HG02571 (cell line): ENCODE data around the gene MOK.

ENCODE experiments used
- ATAC-seq: cut with Tn5 transposase; IDR thresholded peaks from one replicate; pipeline ENCODE4 v1.9.1; 2021; ENCODE audit warnings: mild to moderate bottlenecking, moderate library complexity; ENCODE audit not compliant: unreplicated experiment

MOK gene

DNA sequence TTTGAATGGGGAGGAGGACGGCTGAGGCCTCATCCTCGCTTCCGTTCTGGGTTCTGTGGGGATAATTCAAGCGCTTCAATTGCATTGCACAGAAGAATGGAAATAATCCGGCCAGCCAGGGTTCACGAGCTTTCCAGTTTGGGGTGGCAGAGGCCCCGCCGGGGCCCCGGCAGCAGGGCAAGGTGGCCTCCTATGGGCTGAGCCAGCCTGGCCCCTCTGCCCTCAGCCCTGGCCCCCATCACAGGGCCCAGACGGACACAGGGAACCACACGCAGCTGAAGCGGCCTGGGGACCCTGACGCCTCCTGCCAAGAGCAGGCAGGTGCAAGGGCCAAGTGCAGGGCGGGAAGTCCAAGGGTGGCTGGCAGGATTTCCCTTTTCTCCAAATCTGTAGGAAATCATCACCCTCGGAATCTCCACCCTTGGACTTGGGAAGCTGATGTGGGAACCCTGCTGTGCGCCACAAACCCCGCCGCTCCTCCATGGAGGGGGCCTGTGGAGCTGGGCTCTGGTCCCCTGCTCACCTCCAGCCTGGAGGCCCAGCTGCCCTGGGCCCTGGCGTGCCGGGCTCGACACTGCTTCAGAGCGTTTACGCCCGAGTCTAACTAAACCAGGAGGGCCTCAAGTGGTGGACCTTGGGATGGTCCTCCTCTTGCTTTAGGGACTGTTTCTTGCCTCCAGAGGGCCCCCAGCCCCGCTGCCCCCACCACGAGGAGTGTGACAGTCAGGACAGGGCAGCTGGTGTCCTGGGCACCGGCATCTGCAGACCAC, 78.4 kb downstream of the MOK start:
- ATAC-seq = no peak

DNA sequence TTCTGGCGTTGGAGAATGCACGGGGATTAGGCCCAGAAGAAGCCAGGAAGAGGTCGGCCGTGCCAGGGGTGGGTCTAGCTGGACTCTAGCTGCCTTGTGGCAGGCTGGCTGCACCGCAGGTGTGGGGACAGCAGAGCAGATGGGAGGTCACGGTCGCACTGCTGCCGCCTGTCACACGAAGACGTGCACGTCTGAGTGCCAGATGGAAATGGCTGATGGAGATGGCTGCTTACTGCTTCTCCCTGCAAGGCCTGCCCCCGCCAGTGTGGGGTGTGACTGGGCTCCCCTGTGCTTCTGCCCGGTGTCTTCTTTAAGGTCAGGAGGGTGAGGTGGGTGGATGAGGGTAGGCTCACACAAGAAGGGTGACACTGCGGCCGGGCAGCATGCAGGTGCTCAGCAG, 79.0 kb downstream of the MOK start:
- no peak for ATAC-seq

DNA sequence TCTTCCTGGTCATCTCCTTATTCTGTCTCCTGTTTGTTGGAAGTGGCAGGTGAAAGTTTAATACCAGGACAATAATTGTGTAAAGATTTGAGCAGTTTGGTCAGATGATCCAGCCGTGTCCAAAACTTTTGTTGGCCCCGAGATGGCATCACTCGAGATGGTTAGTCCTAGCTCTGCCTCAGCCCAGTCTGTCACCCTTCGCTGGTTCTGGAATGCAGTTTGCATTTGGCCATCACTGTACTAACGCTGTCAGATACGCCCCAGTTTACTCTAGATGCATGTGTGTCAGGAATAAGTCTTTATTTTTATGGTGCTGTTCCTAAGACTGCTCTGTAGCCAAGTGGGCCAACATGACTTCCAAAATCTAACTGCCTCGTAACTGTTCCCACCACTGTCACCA, 79.6 kb downstream of the MOK start:
- ATAC-seq = no peak

DNA sequence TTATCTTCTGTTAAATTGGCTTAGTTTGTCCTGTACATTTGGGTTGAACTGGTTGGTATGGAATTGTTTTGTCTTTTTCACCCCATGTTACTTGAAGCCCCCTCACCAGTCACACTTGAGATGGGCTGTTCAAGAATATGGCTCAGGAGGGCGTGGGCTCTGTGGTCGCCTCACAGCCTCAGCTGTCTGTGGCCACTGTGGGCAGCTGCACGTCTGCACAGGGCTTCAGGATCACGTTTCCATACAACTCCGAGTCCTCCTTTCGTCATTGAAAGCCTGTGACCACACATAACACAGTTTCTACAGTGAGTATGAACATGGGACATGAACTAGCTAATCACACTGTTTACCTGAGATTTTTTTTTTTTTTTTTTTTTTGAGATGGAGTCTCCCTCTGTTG, 81.3 kb downstream of the MOK start:
- no peak for ATAC-seq

DNA sequence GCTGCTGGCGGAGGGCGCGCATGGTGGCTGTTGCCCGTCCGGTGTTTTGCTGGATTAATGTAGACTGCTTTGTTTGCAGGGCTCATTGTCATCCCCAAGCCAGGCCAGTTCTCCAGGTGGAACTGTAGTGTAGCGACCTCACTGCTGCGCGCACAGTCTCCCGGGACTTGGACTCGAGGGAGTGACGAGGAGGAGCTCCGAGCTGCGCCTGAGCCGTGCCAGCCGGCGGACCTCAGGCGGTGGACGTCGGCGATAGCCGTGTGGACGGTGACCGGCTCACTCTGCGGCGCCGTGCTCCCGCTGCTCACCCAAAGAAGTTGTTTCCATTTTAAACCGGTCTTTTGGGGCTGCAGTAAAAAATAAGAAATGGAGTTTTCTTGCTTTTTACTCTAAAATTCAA, 82.2 kb downstream of the MOK start:
- no peak for ATAC-seq

DNA sequence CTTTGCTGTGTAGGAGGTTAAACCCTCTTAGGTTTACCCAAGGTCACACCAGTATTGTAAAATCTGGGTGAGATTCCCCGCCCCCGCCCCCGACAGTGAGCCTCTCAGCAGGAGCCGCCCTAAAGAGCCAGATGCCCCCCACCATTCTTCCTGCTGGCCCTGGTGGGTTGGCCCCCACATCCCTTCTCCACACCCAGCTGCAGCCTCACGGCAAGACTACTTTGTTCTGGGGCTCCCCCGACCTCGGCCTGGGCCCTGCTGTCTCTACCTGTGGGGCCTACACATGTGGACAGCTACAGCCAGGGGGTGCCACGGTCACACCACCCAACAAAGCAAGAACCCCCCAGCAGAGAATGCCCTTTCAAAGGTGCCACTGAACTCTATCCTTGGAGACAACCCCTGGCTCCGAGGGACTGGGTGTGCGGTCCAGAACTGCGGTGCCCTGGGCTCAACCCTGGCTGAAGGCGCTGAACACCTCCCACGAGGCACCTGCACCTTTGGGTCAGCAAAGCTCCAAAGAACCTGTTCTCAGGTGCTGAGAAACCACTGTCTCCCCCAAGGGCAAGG, 82.9 kb downstream of the MOK start:
- no peak for ATAC-seq

DNA sequence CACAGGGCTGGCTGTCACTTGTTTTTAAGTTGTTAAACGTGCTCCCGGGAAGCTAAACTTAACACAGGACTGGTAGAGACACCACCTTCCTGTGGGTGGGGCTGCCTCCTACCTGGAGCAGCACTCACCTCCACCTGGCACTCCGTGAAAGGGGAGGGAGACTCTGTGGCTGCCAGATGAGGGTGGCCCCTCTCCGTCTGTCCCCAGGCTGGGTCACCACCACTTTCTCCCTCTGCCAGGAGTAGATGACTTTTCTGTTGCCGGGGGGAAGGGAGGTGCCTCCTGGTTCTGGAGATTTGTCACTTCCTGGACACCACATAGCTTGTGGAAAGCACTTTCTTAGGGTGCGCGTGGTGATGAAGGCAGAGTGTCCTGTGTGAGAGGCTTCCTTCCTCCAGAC, 83.9 kb downstream of the MOK start:
- ATAC-seq = no peak

DNA sequence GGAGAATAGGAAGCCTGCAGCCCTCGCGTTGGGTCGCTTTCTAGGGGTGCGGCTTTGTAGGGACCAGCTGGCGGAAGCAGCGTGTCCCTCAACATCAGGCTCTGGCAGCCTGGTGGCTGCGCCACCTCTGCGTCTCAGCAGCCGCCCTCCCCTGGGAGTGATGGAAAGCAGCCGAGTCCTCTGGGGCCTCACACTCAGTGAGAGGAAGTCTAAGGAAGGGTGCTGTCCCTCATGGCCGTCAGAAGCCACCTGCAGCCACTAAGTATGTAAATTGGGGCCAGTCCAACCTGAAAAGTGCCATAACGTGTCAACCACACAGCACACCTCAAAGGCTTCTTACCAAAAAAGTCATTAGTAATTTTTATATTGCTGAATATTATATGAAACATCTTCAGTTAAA, 84.9 kb downstream of the MOK start:
- ATAC-seq = peak; percentile 87

DNA sequence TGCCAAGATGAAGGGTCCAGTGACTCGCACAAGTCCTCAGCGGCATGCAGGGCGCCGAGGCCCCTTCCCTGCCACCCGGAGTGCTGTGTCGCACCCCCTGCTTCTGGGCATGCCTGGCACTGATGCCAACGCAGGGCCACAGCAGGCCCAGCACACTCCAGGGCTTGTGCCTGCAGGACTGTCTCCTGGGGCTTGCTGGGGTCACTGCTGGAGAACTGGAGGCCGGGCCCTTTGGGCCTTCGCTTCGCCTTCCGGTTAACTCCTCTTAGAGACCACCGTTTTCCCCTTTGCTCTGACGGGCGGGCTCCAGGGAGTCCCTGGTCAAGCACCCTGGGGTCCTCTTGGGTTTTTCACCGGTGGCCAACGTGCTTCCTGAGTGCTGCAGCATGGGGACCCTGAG, 85.6 kb downstream of the MOK start:
- ATAC-seq = no peak

DNA sequence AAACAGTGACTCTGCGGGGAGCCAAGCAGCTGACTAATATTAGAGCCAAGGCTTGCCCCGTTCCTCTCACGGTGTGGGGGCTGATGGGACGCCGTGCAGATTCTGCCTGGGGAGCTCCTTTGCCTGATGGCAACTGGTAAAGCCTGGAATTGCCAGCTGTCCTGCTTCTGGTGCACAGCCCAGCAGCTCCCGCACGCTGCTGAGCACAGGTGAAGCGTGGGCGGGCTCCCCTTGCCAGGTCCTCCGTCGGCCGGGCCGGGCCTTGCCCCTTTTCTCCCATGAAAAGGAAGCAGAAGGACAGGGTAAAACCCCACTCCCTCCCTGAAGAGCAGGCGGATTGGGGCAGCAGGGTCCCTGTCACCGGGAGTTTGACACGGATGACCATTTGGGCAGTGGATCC, 86.3 kb downstream of the MOK start:
- no peak for ATAC-seq

DNA sequence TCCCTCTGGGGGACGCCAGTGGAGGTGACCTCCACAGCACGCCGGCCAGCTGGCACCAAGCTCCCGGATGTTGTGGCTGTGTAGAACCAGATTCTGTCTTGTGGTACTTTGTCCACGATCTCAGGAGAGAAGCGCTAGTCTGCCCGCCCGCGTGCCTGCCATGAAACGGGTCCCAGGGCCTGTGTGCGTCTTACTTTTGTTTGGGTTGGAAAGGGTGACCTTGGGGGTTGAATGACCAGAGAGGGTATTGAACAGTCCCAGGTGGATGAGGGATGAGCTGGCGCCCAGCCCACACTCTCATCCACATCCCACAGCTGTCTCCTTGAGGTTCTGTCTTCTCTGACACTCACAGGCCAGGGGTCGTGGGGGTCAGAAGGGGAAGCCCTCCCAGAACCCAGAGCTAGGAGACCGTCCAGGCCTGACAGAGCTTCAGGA, 87.0 kb downstream of the MOK start:
- no peak for ATAC-seq

DNA sequence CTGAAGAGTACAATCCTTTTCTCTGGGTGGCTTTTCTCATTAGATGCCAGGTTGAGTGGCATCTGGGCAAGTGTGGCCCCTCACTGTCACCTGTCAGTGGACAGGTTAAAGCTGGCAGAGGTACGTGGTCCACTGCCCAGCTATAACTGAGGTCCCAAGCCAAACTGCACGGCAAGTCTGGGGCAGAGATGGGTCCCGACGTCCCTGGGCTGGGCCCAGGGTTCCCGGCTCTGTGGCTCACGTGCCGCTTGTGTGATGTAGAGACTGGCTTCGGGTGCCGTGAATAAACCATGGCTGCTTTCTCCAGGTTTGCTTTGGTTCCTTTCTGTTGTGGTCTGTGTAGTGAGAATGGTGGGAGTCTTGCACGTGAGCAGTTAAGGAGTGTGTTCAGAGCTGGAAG, 87.6 kb downstream of the MOK start:
- no peak for ATAC-seq

DNA sequence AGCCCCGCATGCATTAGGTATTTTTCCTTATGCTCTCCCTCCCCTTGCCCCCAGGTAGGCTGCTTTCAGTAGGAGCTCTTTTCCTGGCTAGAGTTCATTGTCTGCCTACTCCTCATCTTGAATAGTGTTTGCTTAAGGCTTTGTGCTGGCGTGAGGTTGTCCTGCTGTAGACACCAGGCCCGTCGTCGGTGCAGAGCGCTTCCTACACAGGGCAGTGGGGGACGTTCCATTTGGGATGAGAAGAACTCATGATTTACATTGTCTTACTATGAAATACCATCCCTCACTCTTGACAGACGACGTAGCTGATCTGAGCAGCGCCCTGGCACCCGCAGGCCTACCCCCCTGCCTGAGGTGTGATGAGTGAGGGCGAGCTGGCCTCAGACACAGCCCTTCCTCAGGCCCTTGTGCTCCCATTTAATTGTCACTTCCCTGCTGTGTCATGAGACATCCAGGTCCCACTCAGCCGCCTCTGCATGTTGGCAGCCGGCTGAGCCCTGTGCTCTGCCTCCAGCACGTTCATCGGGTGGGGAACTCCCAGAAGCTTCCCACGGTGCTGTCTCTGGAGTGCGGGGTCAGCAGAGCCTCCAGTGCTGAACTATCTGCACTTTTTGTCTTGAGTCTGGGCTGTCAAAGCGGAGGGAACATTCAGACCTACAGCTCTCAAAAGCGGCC, 89.3 kb downstream of the MOK start:
- no peak for ATAC-seq

DNA sequence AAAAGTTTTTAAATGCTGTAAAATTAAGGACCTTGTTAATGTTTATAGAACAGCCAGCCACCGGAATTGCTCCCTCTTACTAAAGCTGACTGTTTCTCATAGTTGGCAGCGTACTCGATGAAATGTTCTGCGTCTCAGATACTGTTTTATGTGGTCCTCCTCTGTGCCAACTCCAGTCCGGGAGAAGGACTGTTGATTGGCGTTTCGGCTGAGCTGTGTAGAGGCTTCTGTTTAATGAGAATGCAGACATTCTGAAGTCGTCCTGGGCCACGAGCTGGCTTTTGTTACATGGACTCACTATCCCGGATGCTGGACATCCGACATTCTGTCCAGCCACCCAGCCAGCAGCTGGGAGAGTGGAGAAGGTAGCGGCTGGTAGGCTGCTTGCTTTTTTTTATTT, 89.9 kb downstream of the MOK start:
- no peak for ATAC-seq

DNA sequence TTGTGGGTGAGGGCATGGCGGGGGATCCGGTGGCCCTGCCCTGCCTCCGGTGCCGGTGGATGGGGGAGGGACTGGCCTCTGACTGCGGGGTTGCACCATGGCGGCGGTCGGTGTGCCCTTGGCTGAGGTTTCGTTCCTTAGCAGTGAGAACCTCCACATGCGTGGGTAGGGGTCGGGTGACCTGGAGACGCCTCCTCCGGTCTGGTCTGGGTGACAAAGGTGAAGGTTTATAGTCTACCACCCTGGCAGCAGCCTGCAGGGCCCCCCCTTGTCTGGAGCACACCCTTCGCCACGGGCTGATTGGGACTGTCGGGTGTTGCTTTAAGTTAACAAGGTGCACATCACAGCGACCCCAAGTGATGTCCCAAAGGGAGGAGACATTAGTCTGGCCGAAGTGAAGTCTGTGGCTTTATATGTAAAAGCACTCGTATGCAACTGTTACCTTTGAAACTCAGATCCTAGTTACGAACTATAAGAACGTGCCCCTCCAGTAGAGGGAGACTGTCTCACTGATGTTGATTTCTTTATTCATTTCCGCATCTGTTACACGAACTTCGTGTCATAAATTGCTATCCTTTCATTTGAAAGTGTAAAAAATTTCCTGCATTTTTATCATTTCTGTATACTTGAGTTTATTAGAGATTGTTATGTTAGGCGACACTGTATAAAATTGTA, 90.8 kb downstream of the MOK start:
- no peak for ATAC-seq

DNA sequence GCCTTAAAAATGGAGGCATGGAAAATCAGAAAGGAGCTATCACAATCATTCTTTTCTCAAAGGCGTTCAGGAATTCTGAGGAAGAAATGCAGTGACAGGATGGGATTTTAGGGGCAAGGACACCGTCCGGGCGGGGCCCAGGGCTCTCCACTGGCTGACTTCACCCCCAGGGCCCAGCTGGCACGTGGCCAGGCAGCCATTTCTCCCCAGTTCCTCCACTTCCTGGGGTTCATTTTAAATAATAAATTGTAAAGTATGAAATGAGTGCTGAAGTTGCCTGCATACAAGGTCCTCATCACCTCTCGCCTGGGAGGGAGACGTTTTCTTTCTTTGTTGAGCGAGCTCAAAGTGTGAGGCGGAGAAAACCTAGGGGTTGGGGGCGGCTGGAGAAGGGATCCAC, 91.5 kb downstream of the MOK start:
- no peak for ATAC-seq

DNA sequence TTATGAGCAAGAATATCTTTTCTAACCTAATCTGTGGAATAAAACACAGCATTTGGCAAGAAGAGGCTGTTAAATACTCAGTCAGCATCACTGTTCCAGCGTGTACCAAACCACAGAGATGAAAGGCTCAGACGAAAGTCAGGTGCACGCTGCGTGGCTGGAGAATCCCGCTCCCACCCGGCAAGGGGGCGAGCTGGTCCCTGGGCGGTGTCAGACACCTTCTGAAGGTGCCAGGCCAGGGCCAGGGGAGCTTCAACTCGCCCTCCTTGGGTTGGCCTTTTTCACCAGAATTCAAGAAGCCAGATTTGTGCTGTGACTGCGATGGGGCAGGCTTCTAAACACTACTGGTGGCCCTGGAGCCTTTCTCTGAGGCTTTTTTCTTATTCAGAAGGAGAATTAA, 92.1 kb downstream of the MOK start:
- no peak for ATAC-seq

DNA sequence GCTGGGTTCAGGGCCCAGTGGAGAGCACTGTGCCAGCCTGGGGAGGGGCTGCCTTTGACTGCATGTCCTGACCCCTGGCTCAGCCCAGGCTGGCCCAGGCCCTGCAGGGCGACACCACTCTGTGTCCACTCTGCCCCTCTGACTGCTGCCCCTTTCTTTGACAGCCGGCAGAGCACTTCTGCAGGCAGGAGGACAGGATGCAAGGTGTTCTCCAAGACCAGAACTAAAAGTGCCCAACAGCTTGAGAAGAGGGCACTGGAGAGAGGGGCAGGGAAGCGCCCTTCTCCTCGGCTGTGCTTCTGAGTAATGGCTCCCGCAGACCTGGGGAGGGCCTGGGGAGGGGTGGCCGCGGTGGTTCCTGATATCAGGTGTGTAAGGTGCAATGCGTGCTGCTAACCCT, 92.6 kb downstream of the MOK start:
- ATAC-seq = no peak

DNA sequence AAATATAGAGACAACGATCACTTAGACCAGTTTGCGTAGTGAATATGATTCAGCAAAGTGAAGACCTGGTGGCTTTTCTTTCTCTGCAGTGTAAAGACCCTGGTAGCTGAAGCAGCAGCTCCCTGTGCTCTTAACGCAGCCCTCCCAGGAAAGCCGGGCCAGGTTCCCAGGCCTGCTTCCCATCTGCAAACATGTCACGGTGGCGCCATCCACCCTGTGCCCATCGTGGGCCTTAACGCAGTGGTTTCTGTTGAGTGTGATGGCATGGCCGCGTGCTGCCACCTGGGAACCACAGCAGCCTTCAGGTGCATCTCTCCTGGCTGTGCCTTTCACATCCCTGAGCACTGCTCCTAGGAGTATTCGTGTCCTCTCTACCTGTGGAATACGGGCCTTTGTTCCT, 93.7 kb downstream of the MOK start:
- ATAC-seq = no peak

DNA sequence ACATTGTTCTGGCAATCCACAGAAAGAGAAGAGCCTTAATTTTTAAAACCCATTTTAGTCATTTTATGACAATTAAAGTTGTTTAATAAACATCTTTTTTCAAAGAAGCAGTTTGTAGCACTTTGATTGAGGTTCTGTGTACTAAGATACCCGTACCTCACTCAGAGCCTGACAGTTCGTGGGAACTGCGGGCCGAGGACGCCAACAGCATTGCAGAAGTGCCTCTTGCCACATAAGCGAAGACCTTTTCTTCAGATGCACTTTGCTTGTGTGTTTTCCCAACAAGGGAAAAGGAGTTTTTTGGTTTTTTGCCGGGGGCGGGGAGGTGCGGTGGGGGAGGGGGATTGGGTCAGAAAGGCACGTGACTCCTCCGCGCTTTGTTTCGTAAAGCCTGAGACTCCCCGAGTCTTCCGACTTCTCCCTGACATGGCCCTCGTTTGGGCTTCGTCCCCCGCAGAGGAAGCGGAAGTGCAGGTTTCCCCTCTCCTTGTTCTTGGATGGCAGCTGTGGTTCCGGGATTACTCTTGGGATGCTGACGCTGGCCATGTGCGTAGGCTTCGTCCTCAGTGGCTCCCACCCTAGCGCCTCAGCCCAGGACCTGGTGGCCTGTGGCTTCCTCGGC, 94.4 kb downstream of the MOK start:
- ATAC-seq = no peak

DNA sequence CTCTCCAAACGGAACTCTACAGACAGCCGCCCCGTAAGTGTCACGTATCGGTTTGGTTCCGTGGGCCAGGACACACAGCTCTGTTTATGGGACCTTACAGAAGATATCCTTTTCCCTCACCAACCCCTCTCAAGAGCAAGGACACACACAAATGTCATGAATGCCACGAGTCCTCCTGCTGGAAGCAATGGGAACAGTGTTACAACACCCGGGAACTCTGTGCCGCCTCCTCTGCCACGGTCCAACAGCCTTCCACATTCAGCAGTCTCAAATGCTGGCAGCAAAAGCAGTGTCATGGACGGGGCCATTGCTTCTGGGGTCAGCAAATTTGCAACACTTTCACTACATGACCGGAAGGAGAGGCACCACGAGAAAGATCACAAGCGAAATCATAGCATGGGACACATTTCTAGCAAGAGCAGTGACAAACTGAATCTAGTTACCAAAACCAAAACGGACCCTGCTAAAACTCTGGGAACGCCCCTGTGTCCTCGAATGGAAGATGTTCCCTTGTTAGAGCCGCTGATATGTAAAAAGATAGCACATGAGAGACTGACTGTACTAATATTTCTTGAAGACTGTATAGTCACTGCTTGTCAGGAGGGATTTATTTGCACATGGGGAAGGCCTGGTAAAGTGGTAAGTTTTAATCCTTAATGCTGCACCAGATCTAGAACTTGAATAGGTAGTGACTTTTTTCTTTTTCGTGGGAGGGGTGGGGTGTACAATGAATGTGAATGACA, 95.6 kb downstream of the MOK start:
- ATAC-seq = no peak
